HepG2 (cell line): ENCODE measurements around the gene PRM2. TPM values are rescaled to one million over a fixed set of nuclear protein-coding genes. Genes with fewer than 3 reads are reported as not detected.

ENCODE experiments used
- PBX2 ChIP-seq: IDR thresholded peaks from 2 replicates; pipeline ENCODE4 v1.6.1; 2016; ENCODE audit warnings: control low read depth
- SALL2 ChIP-seq: sonication (generic); formaldehyde crosslinking; IDR thresholded peaks from 2 replicates; pipeline ENCODE4 v1.8.1; 2023; ENCODE audit warnings: mild to moderate bottlenecking, missing genetic modification reagents, inconsistent platforms
- SCMH1 ChIP-seq: sonication (generic); formaldehyde crosslinking; IDR thresholded peaks from 2 replicates; pipeline ENCODE4 v1.9.0; 2021; ENCODE audit warnings: missing genetic modification reagents, mild to moderate bottlenecking, borderline replicate concordance
- SRF ChIP-seq: IDR thresholded peaks from 2 replicates; pipeline ENCODE4 v1.6.1; 2011; ENCODE audit warnings: mild to moderate bottlenecking, low read depth, low read length, moderate library complexity
- USF2 ChIP-seq, 2 experiments: sonication (generic) in 1 of 2; formaldehyde crosslinking in 1 of 2; IDR thresholded peaks; 2 replicates each; pipeline versions ENCODE4 v1.5.1 to v1.6.1; 2011 to 2020; ENCODE audit warnings: borderline replicate concordance in 1 of 2, low read depth in 1 of 2, low read length in 1 of 2, mild to moderate bottlenecking in 1 of 2, missing genetic modification reagents in 1 of 2, moderate library complexity in 1 of 2
- ZBTB4 ChIP-seq: sonication (generic); formaldehyde crosslinking; IDR thresholded peaks from 2 replicates; pipeline ENCODE4 v1.4.0; 2020; ENCODE audit warnings: missing genetic modification reagents, mild to moderate bottlenecking, borderline replicate concordance
- ZNF180 ChIP-seq: sonication (generic); formaldehyde crosslinking; IDR thresholded peaks from 2 replicates; pipeline ENCODE4 v1.4.0; 2020; ENCODE audit warnings: low read depth, missing genetic modification reagents, borderline replicate concordance
- ZNF576 ChIP-seq: sonication (generic); formaldehyde crosslinking; IDR thresholded peaks from 2 replicates; pipeline ENCODE4 v1.4.0; 2020; ENCODE audit warnings: mild to moderate bottlenecking, missing genetic modification reagents
- ZNF678 ChIP-seq: sonication (generic); formaldehyde crosslinking; IDR thresholded peaks from 2 replicates; pipeline ENCODE4 v1.4.0; 2020; ENCODE audit warnings: mild to moderate bottlenecking, missing genetic modification reagents
- ZNF687 ChIP-seq: sonication (generic); formaldehyde crosslinking; IDR thresholded peaks from 2 replicates; pipeline ENCODE4 v1.5.1; 2020; ENCODE audit warnings: mild to moderate bottlenecking, missing genetic modification reagents, moderate library complexity
- ZNF800 ChIP-seq: sonication (generic); formaldehyde crosslinking; IDR thresholded peaks from 2 replicates; pipeline ENCODE4 v1.4.0; 2020; ENCODE audit warnings: missing genetic modification reagents
- polyA plus RNA-seq, 8 experiments: library from polyadenylated mRNA; depleted of rRNA in 3 of 8; stranded (reverse) in 7 of 8; unstranded in 1 of 8; fragments of >200 nt; fragmentation: Illumina TruSeq in 4 of 8; extraction: Trizol in 4 of 8; gene quantifications; 2 replicates each; pipeline versions ENCODE4 v1.2.1 to v1.2.3, GENCODE V29; 2011 to 2016; ENCODE audit warnings: low read depth in 4 of 8, missing spikeins in 1 of 8, mixed read lengths in 1 of 8; ENCODE audit not compliant: insufficient read depth in 1 of 8
- total RNA-seq, 5 experiments: library from RNA; depleted of rRNA; stranded (reverse); fragments of >200 nt; fragmentation: Illumina TruSeq; extraction: Trizol; gene quantifications; 2 replicates each; pipeline ENCODE4 v1.2.3, GENCODE V29; 2016; ENCODE audit warnings: low read depth in 1 of 5

The PRM2 gene
- total and polyA plus RNA-seq, 2 of the 13 experiments (the other 11 are each of a cell fraction or from before 2014, with no cell fraction given) = 0.54 TPM; not detected in 1

- no peak for TF ChIP-seq ZNF800 (CRISPR knock-in tag)
- 0 out of 2 replicates have a peak, but pooled peaks have one; percentile 2 for TF ChIP-seq ZBTB4 (CRISPR knock-in tag)
- no peak for TF ChIP-seq USF2 (IDR thresholded peaks at IDR 0.05; ENCODE audit: low read depth, low read length)
- TF ChIP-seq USF2 (CRISPR knock-in tag; IDR thresholded peaks at IDR 0.05; ENCODE audit: borderline replicate concordance) = peak; percentile 74; the same call in 1 of the 2 replicates
- TF ChIP-seq ZNF180 (CRISPR knock-in tag) = no peak
- no peak for TF ChIP-seq ZNF576 (CRISPR knock-in tag)
- peak; percentile 76 for TF ChIP-seq ZNF687 (CRISPR knock-in tag)
- peak; percentile 54; the same call in 1 of the 2 replicates for TF ChIP-seq SALL2
- TF ChIP-seq SCMH1 (CRISPR knock-in tag) = no peak
- TF ChIP-seq SRF = peak; percentile 94
- peak; percentile 70; the same call in 1 of the 2 replicates for TF ChIP-seq ZNF678 (CRISPR knock-in tag)
- TF ChIP-seq PBX2 (CRISPR knock-in tag) = no peak
These were observed 4.6 kb upstream of the PRM2 start, which contains the start of gene PRM1 (continued) for GRCh38 chr16:11280616-11281522.
